H9 (cell line): ENCODE measurements around the gene ATAT1. TPM values are rescaled to one million over a fixed set of nuclear protein-coding genes. Genes with fewer than 3 reads are reported as not detected.

Experiments used
- DNase-seq: peaks from one replicate; pipeline ENCODE4 v3.0.0-alpha.2; 2017
- H2AFZ ChIP-seq: one replicate; pipeline ENCODE4 v1.6.1; 2013; ENCODE audit warnings: mild to moderate bottlenecking, low read length, control low read depth, moderate library complexity
- H2AK5ac ChIP-seq: 2 replicates; pipeline ENCODE4 v1.6.1; 2013; ENCODE audit warnings: low read length, control low read depth, mixed read lengths; ENCODE audit not compliant: insufficient read length
- H2BK120ac ChIP-seq: one replicate; pipeline ENCODE4 v1.6.1; 2013; ENCODE audit warnings: low read depth, mild to moderate bottlenecking, low read length, control low read depth, inconsistent platforms; ENCODE audit not compliant: poor library complexity, severe bottlenecking
- H2BK12ac ChIP-seq: 2 replicates; pipeline ENCODE4 v1.6.1; 2013; ENCODE audit warnings: low read length, control low read depth, mixed read lengths, low read depth; ENCODE audit not compliant: insufficient read length
- H2BK15ac ChIP-seq: 2 replicates; pipeline ENCODE4 v1.6.1; 2013; ENCODE audit warnings: low read depth, low read length, control low read depth
- H2BK20ac ChIP-seq: one replicate; pipeline ENCODE4 v1.6.1; 2013; ENCODE audit warnings: low read depth, mild to moderate bottlenecking, low read length, control low read depth, inconsistent platforms; ENCODE audit not compliant: poor library complexity, severe bottlenecking
- H2BK5ac ChIP-seq: 2 replicates; pipeline ENCODE4 v1.6.1; 2013; ENCODE audit warnings: low read length, control low read depth, mixed read lengths; ENCODE audit not compliant: insufficient read length
- H3K14ac ChIP-seq: 2 replicates; pipeline ENCODE4 v1.6.1; 2013; ENCODE audit warnings: low read length, control low read depth; ENCODE audit not compliant: insufficient read depth
- H3K18ac ChIP-seq: 2 replicates; pipeline ENCODE4 v1.6.1; 2013; ENCODE audit warnings: low read depth, mild to moderate bottlenecking, mixed read lengths, low read length, control low read depth; ENCODE audit not compliant: insufficient read length
- H3K23ac ChIP-seq: 2 replicates; pipeline ENCODE4 v1.6.1; 2013; ENCODE audit warnings: low read length, control low read depth, mixed read lengths, low read depth; ENCODE audit not compliant: insufficient read length
- H3K23me2 ChIP-seq: 2 replicates; pipeline ENCODE4 v1.6.1; 2013; ENCODE audit warnings: low read depth, mild to moderate bottlenecking, mixed read lengths, low read length, control low read depth; ENCODE audit not compliant: insufficient read length, poor library complexity, severe bottlenecking
- H3K27ac ChIP-seq: 2 replicates; pipeline ENCODE4 v1.5.1; 2013; ENCODE audit warnings: low read length, control low read depth, mixed read lengths, low read depth; ENCODE audit not compliant: insufficient read length
- H3K27me3 ChIP-seq: 2 replicates; pipeline ENCODE4 v1.6.1; 2013; ENCODE audit warnings: low read length, control low read depth, inconsistent platforms; ENCODE audit not compliant: insufficient read depth
- H3K4ac ChIP-seq: 2 replicates; pipeline ENCODE4 v1.6.1; 2013; ENCODE audit warnings: low read depth, mild to moderate bottlenecking, control low read depth, inconsistent platforms, low read length, moderate library complexity
- H3K4me1 ChIP-seq: 2 replicates; pipeline ENCODE4 v1.6.1; 2013; ENCODE audit warnings: low read length, control low read depth, inconsistent platforms; ENCODE audit not compliant: insufficient read depth
- H3K4me2 ChIP-seq: 2 replicates; pipeline ENCODE4 v1.6.1; 2013; ENCODE audit warnings: low read length, control low read depth, mixed read lengths; ENCODE audit not compliant: insufficient read length, insufficient read depth
- H3K56ac ChIP-seq: 2 replicates; pipeline ENCODE4 v1.6.1; 2013; ENCODE audit warnings: low read depth, mild to moderate bottlenecking, mixed read lengths, low read length, control low read depth; ENCODE audit not compliant: insufficient read length
- H3K79me1 ChIP-seq: 2 replicates; pipeline ENCODE4 v1.6.1; 2013; ENCODE audit warnings: low read depth, mild to moderate bottlenecking, moderate library complexity, low read length, control low read depth, inconsistent platforms; ENCODE audit not compliant: insufficient read depth, poor library complexity, severe bottlenecking
- H3K79me2 ChIP-seq: 2 replicates; pipeline ENCODE4 v1.6.1; 2013; ENCODE audit warnings: low read length, control low read depth, inconsistent platforms; ENCODE audit not compliant: insufficient read depth
- H3K9ac ChIP-seq: 2 replicates; pipeline ENCODE4 v1.6.1; 2013; ENCODE audit warnings: low read length, control low read depth, mixed read lengths; ENCODE audit not compliant: insufficient read length; ENCODE audit errors: extremely low read depth
- H3K9me3 ChIP-seq: one replicate; pipeline ENCODE4 v1.6.1; 2013; ENCODE audit warnings: low read depth, low read length, inconsistent platforms; ENCODE audit not compliant: control insufficient read depth
- H3T11ph ChIP-seq: one replicate; pipeline ENCODE4 v1.6.1; 2013; ENCODE audit warnings: mild to moderate bottlenecking, low read length, control low read depth, inconsistent platforms
- H4K20me1 ChIP-seq: one replicate; pipeline ENCODE4 v1.6.1; 2013; ENCODE audit not compliant: control insufficient read depth, insufficient read length, insufficient read depth
- H4K5ac ChIP-seq: 2 replicates; pipeline ENCODE4 v1.6.1; 2013; ENCODE audit warnings: low read depth, mild to moderate bottlenecking, mixed read lengths, low read length, control low read depth; ENCODE audit not compliant: insufficient read length
- H4K8ac ChIP-seq: replicated peaks from 2 replicates; pipeline ENCODE4 v1.6.1; 2013; ENCODE audit warnings: low read length, control low read depth, mixed read lengths, low read depth; ENCODE audit not compliant: insufficient read length
- H4K91ac ChIP-seq: 2 replicates; pipeline ENCODE4 v1.6.1; 2013; ENCODE audit warnings: low read depth, mild to moderate bottlenecking, moderate library complexity, mixed read lengths, low read length, control low read depth; ENCODE audit not compliant: insufficient read length
- H3K27ac Mint-ChIP-seq, 3 experiments: 2 replicates in 2 of 3; 3 replicates in 1 of 3; pipeline ENCODE4 v1.8.0; 2020 to 2021; ENCODE audit warnings: mixed read lengths in 3 of 3, mild to moderate bottlenecking in 1 of 3, moderate library complexity in 1 of 3
- H3K27me3 Mint-ChIP-seq: 2 replicates; pipeline ENCODE4 v1.8.0; 2021; ENCODE audit warnings: low read depth, mild to moderate bottlenecking, moderate library complexity, mixed read lengths
- H3K36me3 Mint-ChIP-seq, 3 experiments: 2 replicates in 2 of 3; 3 replicates in 1 of 3; pipeline ENCODE4 v1.8.0; 2020 to 2021; ENCODE audit warnings: low read depth in 3 of 3, mixed read lengths in 3 of 3; ENCODE audit not compliant: insufficient read depth in 1 of 3
- H3K4me1 Mint-ChIP-seq, 2 experiments: 2 replicates each; pipeline ENCODE4 v1.8.0; 2020; ENCODE audit warnings: mixed read lengths in 2 of 2
- H3K4me3 Mint-ChIP-seq, 2 experiments: 2 replicates in 1 of 2; 3 replicates in 1 of 2; pipeline ENCODE4 v1.8.0; 2020 to 2021; ENCODE audit warnings: mild to moderate bottlenecking in 2 of 2, mixed read lengths in 2 of 2, moderate library complexity in 1 of 2
- H3K9me3 Mint-ChIP-seq, 2 experiments: 2 replicates in 1 of 2; 3 replicates in 1 of 2; pipeline ENCODE4 v1.8.0; 2020; ENCODE audit warnings: mild to moderate bottlenecking in 2 of 2, mixed read lengths in 2 of 2, moderate library complexity in 1 of 2
- CTCF ChIP-seq: fragments of 200-600 bp; sonication (generic); conservative IDR thresholded peaks from 3 replicates; pipeline ENCODE4 v1.8.0; 2021; ENCODE audit warnings: antibody characterized with exemption, mild to moderate bottlenecking
- WGBS: extraction: QIAGEN DNeasy Blood & Tissue Kit; methylation state at CpG from one replicate; pipeline ENCODE4 v1.1.7; 2013; ENCODE audit warnings: missing lambda C conversion rate, low lambda C conversion rate, mixed read lengths; ENCODE audit not compliant: insufficient read length; ENCODE audit errors: extremely low coverage; 5-methylcytosine and 5-hydroxymethylcytosine counted together
- total RNA-seq: library from RNA; stranded (reverse); gene quantifications from 2 replicates; pipeline ENCODE4 v1.2.1, GENCODE V29; 2021

The ATAT1 gene
- total RNA-seq, 1 experiment from 2014 or later = 20.1 TPM

- no peak overlapping the region for H3K27ac ChIP-seq
- no peak overlapping the region for H2AFZ ChIP-seq
- H2BK20ac ChIP-seq = no peak overlapping the region
- H3K23ac ChIP-seq = no peak overlapping the region
- H3K36me3 Mint-ChIP-seq = peaks cover 10 to 30% (median 25%) of the 10 kb centered on the region in 3 experiments; a peak in 6 of 7 replicates
- peaks cover 39 to 42% of the 10 kb centered on the region in 2 experiments for H3K4me1 Mint-ChIP-seq
- no CpG with 5 or more reads among the region's 31 CpGs for WGBS
- peaks cover 14% of the 10 kb centered on the region; the same call in 1 of the 2 replicates for H3K4me1 ChIP-seq
- H2BK12ac ChIP-seq = no peak overlapping the region
- no peak overlapping the region for H4K8ac ChIP-seq
- H4K20me1 ChIP-seq = no peaks in the 10 kb centered on the region
- no peak overlapping the region for H3K9ac ChIP-seq
- no peak overlapping the region for H4K5ac ChIP-seq
- H4K91ac ChIP-seq = no peak overlapping the region
- H3K9me3 Mint-ChIP-seq = no peaks in the 10 kb centered on the region; a peak in 1 of 5 replicates
- no peaks in the 10 kb centered on the region for H3K9me3 ChIP-seq
- no peak overlapping the region for H3K4ac ChIP-seq
- H3K79me2 ChIP-seq = no peaks in the 10 kb centered on the region; the same call in 1 of the 2 replicates
- no peak overlapping the region for H2BK120ac ChIP-seq
- H3K27me3 Mint-ChIP-seq = no peaks in the 10 kb centered on the region
- H3K56ac ChIP-seq = no peak overlapping the region
- H3K23me2 ChIP-seq = peaks cover 3% of the 10 kb centered on the region
- peak overlapping the region; percentile 60 to 69 for H3K4me3 Mint-ChIP-seq
- no peak overlapping the region for H2AK5ac ChIP-seq
- DNase-seq = peak; percentile 89
- no peaks in the 10 kb centered on the region for H3K27me3 ChIP-seq
- no peaks in the 10 kb centered on the region for H3K79me1 ChIP-seq
- H3K14ac ChIP-seq = no peak overlapping the region; the same call in 1 of the 2 replicates
- H3K4me2 ChIP-seq = peak overlapping the region; percentile 7
- H2BK5ac ChIP-seq = no peak overlapping the region
- H2BK15ac ChIP-seq = no peak overlapping the region
- TF ChIP-seq CTCF = peak; percentile 98
- no peak overlapping the region for H3K18ac ChIP-seq
- H3T11ph ChIP-seq = no peak overlapping the region
- H3K27ac Mint-ChIP-seq = peak overlapping the region in 1 of 3 experiments; percentile 64; a peak in 1 of 7 replicates
These were observed 52.5 kb downstream of the ATAT1 start for GRCh38 chr6:30678964-30679726.
